GM12878 (cell line): Measurements from ENCODE around the gene FBXW8. TPM values are rescaled to one million over a fixed set of nuclear protein-coding genes. Genes with fewer than 3 reads are reported as not detected.

Source experiments
- ATAC-seq: fragments of 200-7000 bp; cut with Tn5 transposase; 3 replicates; pipeline ENCODE4 v1.9.1; 2020; ENCODE audit warnings: mild to moderate bottlenecking, moderate library complexity
- BruUV-seq: library from RNA; stranded (reverse); fragments of 400-500 nt; replicated peaks from 2 replicates; lab custom pipeline; 2021; lab: Mats Ljungman, UMichigan
- CTCF ChIA-PET: fragments of 300-600 bp; sonication (Branson Sonifier 250); formaldehyde crosslinking; extraction: SDS; loops from one replicate; lab custom pipeline; 2021; ENCODE audit warnings: inconsistent platforms; lab: Yijun Ruan, JAX
- POLR2A ChIA-PET: fragments of 350-600 bp; formaldehyde crosslinking; extraction: SDS; loops from one replicate; lab custom pipeline; 2021; ENCODE audit warnings: inconsistent platforms; lab: Charles Lee
- RAD21 ChIA-PET: fragments of 300-600 bp; sonication (Branson Sonifier 250); formaldehyde crosslinking; loops from one replicate; lab custom pipeline; 2023; ENCODE audit warnings: antibody characterized with exemption; ENCODE audit not compliant: unreplicated experiment; lab: Charles Lee
- SMC1A ChIA-PET: fragments of 300-600 bp; sonication (Branson Sonifier 250); formaldehyde crosslinking; loops from one replicate; lab custom pipeline; 2023; ENCODE audit not compliant: unreplicated experiment, uncharacterized antibody; lab: Charles Lee
- DNase-seq: peaks from one replicate; pipeline ENCODE4 v3.0.0-alpha.2; 2011; ENCODE audit warnings: low read depth, low spot score
- FAIRE-seq: peaks from 3 replicates; lab custom pipeline; 2011; peaks lifted over from hg19 to GRCh38; lab: Jason Lieb, UNC
- H2AFZ ChIP-seq: 2 replicates; pipeline ENCODE4 v1.6.0; 2011; ENCODE audit warnings: low read depth, low read length, control low read depth; ENCODE audit not compliant: control insufficient read depth
- H3K27ac ChIP-seq: 2 replicates; pipeline ENCODE4 v1.5.1; 2011; ENCODE audit warnings: control low read depth; ENCODE audit not compliant: control insufficient read depth, insufficient read depth
- H3K27me3 ChIP-seq, 2 experiments: replicated peaks in 1 of 2; 2 replicates each; pipeline versions ENCODE4 v1.6.0 to v1.6.1; 2011; ENCODE audit warnings: low read length in 1 of 2; ENCODE audit not compliant: control insufficient read depth in 2 of 2, insufficient read depth in 2 of 2
- H3K36me3 ChIP-seq, 2 experiments: 2 replicates each; pipeline ENCODE4 v1.5.1; 2011; ENCODE audit warnings: low read length in 1 of 2; ENCODE audit not compliant: control insufficient read depth in 2 of 2, insufficient read depth in 2 of 2
- H3K4me1 ChIP-seq: 2 replicates; pipeline ENCODE4 v1.6.1; 2011; ENCODE audit warnings: mild to moderate bottlenecking, low read length, moderate library complexity, mixed read lengths; ENCODE audit not compliant: control insufficient read depth, insufficient read depth
- H3K4me2 ChIP-seq: 2 replicates; pipeline ENCODE4 v1.6.0; 2011; ENCODE audit warnings: control low read depth; ENCODE audit not compliant: control insufficient read depth, insufficient read depth
- H3K4me3 ChIP-seq: fragments of 200-600 bp; sonication (generic); 2 replicates; pipeline ENCODE4 v1.5.1; 2016
- H3K79me2 ChIP-seq: 2 replicates; pipeline ENCODE4 v1.6.0; 2011; ENCODE audit warnings: low read length; ENCODE audit not compliant: control insufficient read depth, insufficient read depth
- H3K9ac ChIP-seq: 2 replicates; pipeline ENCODE4 v1.8.0; 2011; ENCODE audit warnings: low read length, control low read depth, mixed read lengths; ENCODE audit not compliant: control insufficient read depth, insufficient read depth
- H3K9me3 ChIP-seq: replicated peaks from 3 replicates; pipeline ENCODE4 v1.5.1; 2011; ENCODE audit warnings: mild to moderate bottlenecking, low read length; ENCODE audit not compliant: control insufficient read depth, insufficient read depth
- H4K20me1 ChIP-seq: 2 replicates; pipeline ENCODE4 v1.6.0; 2011; ENCODE audit not compliant: control insufficient read depth, insufficient read depth
- CHD1 ChIP-seq: IDR thresholded peaks from 2 replicates; pipeline ENCODE4 v1.6.1; 2012; ENCODE audit warnings: low read depth, low read length, improper control_type of control experiment
- EZH2 ChIP-seq: IDR thresholded peaks from 2 replicates; pipeline ENCODE4 v1.6.1; 2012; ENCODE audit warnings: low read depth, mild to moderate bottlenecking, control low read depth, inconsistent platforms, low read length, borderline replicate concordance; ENCODE audit not compliant: control insufficient read depth
- GATAD2B ChIP-seq: fragments of 450-650 bp; conservative IDR thresholded peaks from 2 replicates; pipeline ENCODE4 v1.6.1; 2017; ENCODE audit warnings: low read depth, mild to moderate bottlenecking, moderate library complexity
- HDAC6 ChIP-seq: fragments of 200-600 bp; sonication (generic); IDR thresholded peaks from one replicate; pipeline ENCODE4 v1.8.0; 2017; ENCODE audit warnings: antibody characterized with exemption; ENCODE audit not compliant: unreplicated experiment
- IRF4 ChIP-seq: IDR thresholded peaks from 2 replicates; pipeline ENCODE4 v1.6.1; 2011; ENCODE audit warnings: low read depth, low read length
- JUNB ChIP-seq: IDR thresholded peaks from 2 replicates; pipeline ENCODE4 v1.6.1; 2016; ENCODE audit warnings: antibody characterized with exemption, mild to moderate bottlenecking
- MTA2 ChIP-seq: fragments of 450-650 bp; IDR thresholded peaks from 2 replicates; pipeline ENCODE4 v1.6.1; 2016; ENCODE audit warnings: low read depth, mild to moderate bottlenecking, moderate library complexity
- NFXL1 ChIP-seq: fragments of 450-650 bp; IDR thresholded peaks from 2 replicates; pipeline ENCODE4 v1.6.1; 2017; ENCODE audit warnings: antibody characterized with exemption, mild to moderate bottlenecking, borderline replicate concordance
- STAT1 ChIP-seq: fragments of 450-650 bp; conservative IDR thresholded peaks from 2 replicates; pipeline ENCODE4 v1.6.1; 2014; ENCODE audit warnings: antibody characterized with exemption, mild to moderate bottlenecking
- WGBS: methylation state at CpG from one replicate; pipeline ENCODE4 v1.1.6; 2016; ENCODE audit warnings: low lambda C conversion rate; ENCODE audit not compliant: insufficient replicate concordance, insufficient coverage; ENCODE audit errors: missing lambda C conversion rate; 5-methylcytosine and 5-hydroxymethylcytosine counted together
- in situ Hi-C: fragments of 300-500 bp; cut with MboI; formaldehyde crosslinking; loops from 9 replicates; pipeline ENCODE4 v1.14.3; 2018; ENCODE audit warnings: mixed read lengths
- intact Hi-C: fragments of 100-400 bp; cut with micrococcal nuclease; formaldehyde crosslinking; loops from one replicate; pipeline ENCODE4 v1.14.2; 2022; ENCODE audit not compliant: unreplicated experiment
- polyA plus RNA-seq, 11 experiments: library from polyadenylated mRNA; depleted of rRNA in 4 of 11; unstranded in 6 of 11; stranded (reverse) in 5 of 11; fragments of >200 nt; fragmentation: Nextera tagmentation in 4 of 11; fragmentation: Illumina TruSeq in 1 of 11; extraction: Ambion mirVana in 4 of 11; extraction: Trizol in 1 of 11; gene quantifications; 1 replicate in 1 of 11; 2 replicates in 10 of 11; pipeline versions ENCODE4 v1.2.1 to v1.2.3, GENCODE V29; 2011 to 2016; ENCODE audit warnings: inconsistent platforms in 2 of 11, missing spikeins in 2 of 11, low read depth in 1 of 11
- total RNA-seq, 4 experiments: library from RNA; depleted of rRNA in 3 of 4; stranded (reverse); fragments of >200 nt in 3 of 4; fragmentation: Illumina TruSeq in 1 of 4; extraction: Trizol in 1 of 4; gene quantifications; 2 replicates each; pipeline versions ENCODE4 v1.2.1 to v1.2.3, GENCODE V29; 2013 to 2021
- TF ChIP-seq, protein P1 (sequence below): fragments of 450-650 bp; formaldehyde crosslinking; IDR thresholded peaks from 2 replicates; pipeline ENCODE4 v1.4.0; 2020; ENCODE audit warnings: mild to moderate bottlenecking, moderate library complexity
- TF ChIP-seq, protein P2 (sequence below): IDR thresholded peaks from 2 replicates; pipeline ENCODE4 v1.6.1; 2012; ENCODE audit warnings: low read depth, low read length, improper control_type of control experiment
- TF ChIP-seq, protein P3 (sequence below): fragments of 450-650 bp; IDR thresholded peaks from 2 replicates; pipeline ENCODE4 v1.6.1; 2017; ENCODE audit warnings: mild to moderate bottlenecking

Gene FBXW8
- total and polyA plus RNA-seq, 10 of the 15 experiments (the other 5 are each of a cell fraction or from before 2014, with no cell fraction given), result 0.49 to 7.5 (median 4.4) TPM

DNA sequence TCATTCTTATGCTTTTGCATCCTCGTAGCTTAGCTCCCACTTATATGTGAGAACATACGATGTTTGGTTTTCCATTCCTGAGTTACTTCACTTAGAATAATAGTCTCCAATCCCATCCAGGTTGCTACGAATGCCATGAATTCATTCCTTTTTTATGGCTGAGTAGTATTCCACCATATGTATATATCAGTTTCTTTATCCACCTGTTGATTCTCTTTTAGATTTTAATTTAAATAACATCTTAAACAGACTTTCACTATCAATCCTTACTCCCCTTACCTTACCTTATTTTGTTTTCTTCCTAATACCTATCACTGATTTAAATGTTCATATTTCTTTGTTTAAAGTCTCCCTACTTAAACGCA is 488 bp upstream of the FBXW8 start (continued):
- TF ChIP-seq, protein P1, sequence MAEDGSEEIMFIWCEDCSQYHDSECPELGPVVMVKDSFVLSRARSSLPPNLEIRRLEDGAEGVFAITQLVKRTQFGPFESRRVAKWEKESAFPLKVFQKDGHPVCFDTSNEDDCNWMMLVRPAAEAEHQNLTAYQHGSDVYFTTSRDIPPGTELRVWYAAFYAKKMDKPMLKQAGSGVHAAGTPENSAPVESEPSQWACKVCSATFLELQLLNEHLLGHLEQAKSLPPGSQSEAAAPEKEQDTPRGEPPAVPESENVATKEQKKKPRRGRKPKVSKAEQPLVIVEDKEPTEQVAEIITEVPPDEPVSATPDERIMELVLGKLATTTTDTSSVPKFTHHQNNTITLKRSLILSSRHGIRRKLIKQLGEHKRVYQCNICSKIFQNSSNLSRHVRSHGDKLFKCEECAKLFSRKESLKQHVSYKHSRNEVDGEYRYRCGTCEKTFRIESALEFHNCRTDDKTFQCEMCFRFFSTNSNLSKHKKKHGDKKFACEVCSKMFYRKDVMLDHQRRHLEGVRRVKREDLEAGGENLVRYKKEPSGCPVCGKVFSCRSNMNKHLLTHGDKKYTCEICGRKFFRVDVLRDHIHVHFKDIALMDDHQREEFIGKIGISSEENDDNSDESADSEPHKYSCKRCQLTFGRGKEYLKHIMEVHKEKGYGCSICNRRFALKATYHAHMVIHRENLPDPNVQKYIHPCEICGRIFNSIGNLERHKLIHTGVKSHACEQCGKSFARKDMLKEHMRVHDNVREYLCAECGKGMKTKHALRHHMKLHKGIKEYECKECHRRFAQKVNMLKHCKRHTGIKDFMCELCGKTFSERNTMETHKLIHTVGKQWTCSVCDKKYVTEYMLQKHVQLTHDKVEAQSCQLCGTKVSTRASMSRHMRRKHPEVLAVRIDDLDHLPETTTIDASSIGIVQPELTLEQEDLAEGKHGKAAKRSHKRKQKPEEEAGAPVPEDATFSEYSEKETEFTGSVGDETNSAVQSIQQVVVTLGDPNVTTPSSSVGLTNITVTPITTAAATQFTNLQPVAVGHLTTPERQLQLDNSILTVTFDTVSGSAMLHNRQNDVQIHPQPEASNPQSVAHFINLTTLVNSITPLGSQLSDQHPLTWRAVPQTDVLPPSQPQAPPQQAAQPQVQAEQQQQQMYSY (CRISPR knock-in tag), result no peak
- TF ChIP-seq, protein P2, sequence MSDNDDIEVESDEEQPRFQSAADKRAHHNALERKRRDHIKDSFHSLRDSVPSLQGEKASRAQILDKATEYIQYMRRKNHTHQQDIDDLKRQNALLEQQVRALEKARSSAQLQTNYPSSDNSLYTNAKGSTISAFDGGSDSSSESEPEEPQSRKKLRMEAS, result no peak

DNA sequence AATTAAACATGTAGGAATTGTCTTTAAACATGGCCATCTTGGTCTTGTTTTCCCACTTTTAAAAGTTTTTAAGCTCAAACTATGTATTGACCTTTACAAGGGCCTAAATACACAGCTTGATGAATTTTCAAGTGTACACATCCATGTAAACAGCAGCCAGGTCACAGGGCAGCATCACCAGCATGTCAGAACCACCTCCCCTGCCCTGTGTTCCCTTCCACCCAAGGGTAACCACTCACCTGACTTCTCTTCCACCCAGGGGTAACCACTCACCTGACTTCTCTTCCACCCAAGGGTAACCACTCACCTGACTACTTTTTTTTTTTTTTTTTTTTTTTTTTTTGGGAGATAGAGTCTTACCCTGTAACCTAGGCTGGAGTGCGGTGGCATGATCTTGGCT is 4.6 kb downstream of the FBXW8 start:
- H3K36me3 ChIP-seq, result no peaks in the 10 kb centered on the region
- in situ Hi-C loops, result no loop called here
- POLR2A ChIA-PET, result no interaction called here
- RAD21 ChIA-PET, result no interaction called here
- peaks cover 1% of the 10 kb centered on the region for H3K79me2 ChIP-seq
- H3K27me3 ChIP-seq, result 0 out of 4 replicates have a peak, but pooled peaks cover 0 to 3% of the 10 kb centered on the region in 2 experiments
- no TSS peak for BruUV-seq
- WGBS, result no CpG with 5 or more reads among the region's 1 CpG
- no peak overlapping the region for H3K27ac ChIP-seq
- SMC1A ChIA-PET, result interaction anchor here (1.1 kb wide), 1 partner anchor 212 kb away, joined by 3 read pairs; no protein-coding TSS in a partner anchor
- H2AFZ ChIP-seq, result no peak overlapping the region
- DNase-seq (no peak), FAIRE-seq (no peak), ATAC-seq (no peak)
- peaks cover 3% of the 10 kb centered on the region; the same call in 1 of the 2 replicates for H4K20me1 ChIP-seq
- TF ChIP-seq EZH2 (no peak), STAT1 (no peak), NFXL1 (no peak), IRF4 (no peak), JUNB (no peak), HDAC6 (no peak), GATAD2B (no peak), CHD1 (no peak), MTA2 (no peak)
- TF ChIP-seq, protein P3, sequence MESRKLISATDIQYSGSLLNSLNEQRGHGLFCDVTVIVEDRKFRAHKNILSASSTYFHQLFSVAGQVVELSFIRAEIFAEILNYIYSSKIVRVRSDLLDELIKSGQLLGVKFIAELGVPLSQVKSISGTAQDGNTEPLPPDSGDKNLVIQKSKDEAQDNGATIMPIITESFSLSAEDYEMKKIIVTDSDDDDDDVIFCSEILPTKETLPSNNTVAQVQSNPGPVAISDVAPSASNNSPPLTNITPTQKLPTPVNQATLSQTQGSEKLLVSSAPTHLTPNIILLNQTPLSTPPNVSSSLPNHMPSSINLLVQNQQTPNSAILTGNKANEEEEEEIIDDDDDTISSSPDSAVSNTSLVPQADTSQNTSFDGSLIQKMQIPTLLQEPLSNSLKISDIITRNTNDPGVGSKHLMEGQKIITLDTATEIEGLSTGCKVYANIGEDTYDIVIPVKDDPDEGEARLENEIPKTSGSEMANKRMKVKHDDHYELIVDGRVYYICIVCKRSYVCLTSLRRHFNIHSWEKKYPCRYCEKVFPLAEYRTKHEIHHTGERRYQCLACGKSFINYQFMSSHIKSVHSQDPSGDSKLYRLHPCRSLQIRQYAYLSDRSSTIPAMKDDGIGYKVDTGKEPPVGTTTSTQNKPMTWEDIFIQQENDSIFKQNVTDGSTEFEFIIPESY, result no peak
- H3K4me2 ChIP-seq, result no peak overlapping the region
- H3K9me3 ChIP-seq, result no peaks in the 10 kb centered on the region; the same call in 2 of the 3 replicates
- no peaks in the 10 kb centered on the region; the same call in 1 of the 2 replicates for H3K4me1 ChIP-seq
- H3K4me3 ChIP-seq, result no peak overlapping the region
- intact Hi-C loops, result no loop called here
- no peak overlapping the region for H3K9ac ChIP-seq
- CTCF ChIA-PET, result no interaction called here
